SK-N-SH treated with all-trans-retinoic acid at 6 μM for 48 hours (cell line): Measurements from ENCODE around the gene PPP6C.

Experiments
- ARNTL ChIP-seq: fragments of 450-650 bp; formaldehyde crosslinking; IDR thresholded peaks from 2 replicates; pipeline ENCODE4 v1.5.0; 2020; ENCODE audit warnings: low read depth, mild to moderate bottlenecking, moderate library complexity, borderline replicate concordance
- BACH2 ChIP-seq: fragments of 250-450 bp; sonication (Bioruptor Pico); IDR thresholded peaks from 2 replicates; pipeline ENCODE4 v1.9.0; 2021; ENCODE audit warnings: mild to moderate bottlenecking, borderline replicate concordance
- ISL1 ChIP-seq: fragments of 250-450 bp; sonication (Bioruptor Pico); IDR thresholded peaks from 2 replicates; pipeline ENCODE4 v2.1.2; 2022; ENCODE audit warnings: mild to moderate bottlenecking, moderate library complexity
- OSR1 ChIP-seq: fragments of 250-450 bp; sonication (Bioruptor Pico); IDR thresholded peaks from 2 replicates; pipeline ENCODE4 v1.8.0; 2022; ENCODE audit warnings: moderate library complexity, mild to moderate bottlenecking, inconsistent platforms
- PATZ1 ChIP-seq: fragments of 250-450 bp; sonication (Bioruptor Pico); IDR thresholded peaks from 2 replicates; pipeline ENCODE4 v1.8.0; 2020; ENCODE audit warnings: mild to moderate bottlenecking, moderate library complexity, borderline replicate concordance
- PPARA ChIP-seq: fragments of 250-450 bp; sonication (Bioruptor Pico); IDR thresholded peaks from 2 replicates; pipeline ENCODE4 v1.5.0; 2020; ENCODE audit warnings: mild to moderate bottlenecking, borderline replicate concordance
- RARB ChIP-seq: fragments of 250-450 bp; sonication (Bioruptor Pico); IDR thresholded peaks from 2 replicates; pipeline ENCODE4 v1.8.0; 2021; ENCODE audit warnings: mild to moderate bottlenecking, moderate library complexity
- SNAI2 ChIP-seq: fragments of 250-450 bp; sonication (Bioruptor Pico); IDR thresholded peaks from 2 replicates; pipeline ENCODE4 v1.5.0; 2020; ENCODE audit warnings: mild to moderate bottlenecking, moderate library complexity
- TCF4 ChIP-seq: fragments of 250-450 bp; sonication (Bioruptor Pico); IDR thresholded peaks from 2 replicates; pipeline ENCODE4 v1.8.0; 2021; ENCODE audit warnings: mild to moderate bottlenecking, moderate library complexity, borderline replicate concordance
- TOX ChIP-seq: fragments of 250-450 bp; sonication (Bioruptor Pico); IDR thresholded peaks from 2 replicates; pipeline ENCODE4 v1.8.0; 2021; ENCODE audit warnings: mild to moderate bottlenecking, moderate library complexity, borderline replicate concordance
- ZFP3 ChIP-seq: fragments of 250-450 bp; sonication (Bioruptor Pico); IDR thresholded peaks from 2 replicates; pipeline ENCODE4 v1.5.0; 2020; ENCODE audit warnings: mild to moderate bottlenecking, moderate library complexity
- ZFP30 ChIP-seq: fragments of 450-650 bp; formaldehyde crosslinking; IDR thresholded peaks from 2 replicates; pipeline ENCODE4 v1.5.0; 2022; ENCODE audit warnings: mild to moderate bottlenecking, moderate library complexity
- TF ChIP-seq, protein P1 (sequence below): fragments of 250-450 bp; sonication (Bioruptor Pico); IDR thresholded peaks from 2 replicates; pipeline ENCODE4 v1.5.1; 2020; ENCODE audit warnings: low read depth, mild to moderate bottlenecking, moderate library complexity

GRCh38 chr9:125204477-125204876 is 14.9 kb upstream of the PPP6C start:
- TF ChIP-seq PATZ1 (CRISPR knock-in tag) (no peak), OSR1 (CRISPR knock-in tag) (no peak), TOX (no peak), RARB (CRISPR knock-in tag) (no peak), ZFP3 (CRISPR knock-in tag) (no peak), SNAI2 (CRISPR knock-in tag) (no peak), ISL1 (CRISPR knock-in tag) (no peak), PPARA (no peak), BACH2 (CRISPR knock-in tag) (no peak), ARNTL (no peak), ZFP30 (CRISPR knock-in tag) (no peak), TCF4 (CRISPR knock-in tag) (no peak)
- TF ChIP-seq, protein P1, sequence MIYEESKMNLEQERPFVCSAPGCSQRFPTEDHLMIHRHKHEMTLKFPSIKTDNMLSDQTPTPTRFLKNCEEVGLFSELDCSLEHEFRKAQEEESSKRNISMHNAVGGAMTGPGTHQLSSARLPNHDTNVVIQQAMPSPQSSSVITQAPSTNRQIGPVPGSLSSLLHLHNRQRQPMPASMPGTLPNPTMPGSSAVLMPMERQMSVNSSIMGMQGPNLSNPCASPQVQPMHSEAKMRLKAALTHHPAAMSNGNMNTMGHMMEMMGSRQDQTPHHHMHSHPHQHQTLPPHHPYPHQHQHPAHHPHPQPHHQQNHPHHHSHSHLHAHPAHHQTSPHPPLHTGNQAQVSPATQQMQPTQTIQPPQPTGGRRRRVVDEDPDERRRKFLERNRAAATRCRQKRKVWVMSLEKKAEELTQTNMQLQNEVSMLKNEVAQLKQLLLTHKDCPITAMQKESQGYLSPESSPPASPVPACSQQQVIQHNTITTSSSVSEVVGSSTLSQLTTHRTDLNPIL (CRISPR knock-in tag), result no peak
